HepG2 (cell line): Measurements from ENCODE around the gene UMPS. TPM values are rescaled to one million over a fixed set of nuclear protein-coding genes. Genes with fewer than 3 reads are reported as not detected.

Experiments
- FOXA3 ChIP-seq: IDR thresholded peaks from 2 replicates; pipeline ENCODE4 v1.6.1; 2016; ENCODE audit warnings: missing genetic modification reagents, missing compliant biosample characterization
- HNRNPK ChIP-seq: fragments of 200-400 bp; formaldehyde crosslinking; IDR thresholded peaks from 2 replicates; pipeline ENCODE4 v1.6.1; 2018; ENCODE audit warnings: low read length, low read depth, moderate library complexity, mild to moderate bottlenecking; ENCODE audit not compliant: poor library complexity, severe bottlenecking
- NFE2L2 ChIP-seq: fragments of 150-350 bp; IDR thresholded peaks from 2 replicates; pipeline ENCODE4 v1.6.1; 2014; ENCODE audit warnings: low read length
- TRIM22 ChIP-seq: fragments of 450-650 bp; IDR thresholded peaks from 2 replicates; pipeline ENCODE4 v1.6.1; 2017
- ZBTB40 ChIP-seq, 2 experiments: fragments of 450-650 bp in 1 of 2; sonication (generic) in 1 of 2; formaldehyde crosslinking in 1 of 2; IDR thresholded peaks; 2 replicates each; pipeline versions ENCODE4 v1.6.1 to v1.8.0; 2016 to 2022; ENCODE audit warnings: antibody characterized with exemption in 1 of 2, mild to moderate bottlenecking in 1 of 2, missing genetic modification reagents in 1 of 2
- ZNF235 ChIP-seq: sonication (generic); formaldehyde crosslinking; IDR thresholded peaks from 2 replicates; pipeline ENCODE4 v1.8.1; 2023; ENCODE audit warnings: mild to moderate bottlenecking, missing genetic modification reagents, borderline replicate concordance
- ZZZ3 ChIP-seq: sonication (generic); formaldehyde crosslinking; IDR thresholded peaks from 2 replicates; pipeline ENCODE4 v1.4.0; 2020; ENCODE audit warnings: missing genetic modification reagents, mild to moderate bottlenecking, borderline replicate concordance
- polyA plus RNA-seq, 8 experiments: library from polyadenylated mRNA; depleted of rRNA in 3 of 8; stranded (reverse) in 7 of 8; unstranded in 1 of 8; fragments of >200 nt; fragmentation: Illumina TruSeq in 4 of 8; extraction: Trizol in 4 of 8; gene quantifications; 2 replicates each; pipeline versions ENCODE4 v1.2.1 to v1.2.3, GENCODE V29; 2011 to 2016; ENCODE audit warnings: low read depth in 4 of 8, missing spikeins in 1 of 8, mixed read lengths in 1 of 8; ENCODE audit not compliant: insufficient read depth in 1 of 8
- total RNA-seq, 5 experiments: library from RNA; depleted of rRNA; stranded (reverse); fragments of >200 nt; fragmentation: Illumina TruSeq; extraction: Trizol; gene quantifications; 2 replicates each; pipeline ENCODE4 v1.2.3, GENCODE V29; 2016; ENCODE audit warnings: low read depth in 1 of 5

Gene UMPS
- total and polyA plus RNA-seq, 2 of the 13 experiments (the other 11 are each of a cell fraction or from before 2014, with no cell fraction given): 52.7 to 74.2 TPM

- no peak for TF ChIP-seq ZBTB40 (IDR thresholded peaks at IDR 0.05)
- no peak for TF ChIP-seq ZBTB40 (CRISPR knock-in tag; IDR thresholded peaks at IDR 0.05)
- TF ChIP-seq NFE2L2: no peak
- no peak for TF ChIP-seq HNRNPK
- no peak for TF ChIP-seq TRIM22
- TF ChIP-seq ZNF235 (CRISPR knock-in tag): no peak
- TF ChIP-seq ZZZ3 (CRISPR knock-in tag): no peak
- TF ChIP-seq FOXA3 (CRISPR knock-in tag): no peak
These were observed 54.6 kb downstream of the UMPS start (continued) for GRCh38 chr3:124784686-124785382.
